Measurements from ENCODE around the gene RAB11FIP3.

- TF ChIP-seq CTCF (conservative IDR thresholded peaks at IDR 0.05), result no peak
- TF ChIP-seq ZFX (IDR thresholded peaks at IDR 0.05), result peak; percentile 43; the same call in 1 of the 2 replicates
Observed at GRCh38 chr16:424623-425081, 797 bp upstream of the RAB11FIP3 start.

All from C4-2B (cell line).